ENCODE results near the gene SLC22A12.

Gene SLC22A12

DNA sequence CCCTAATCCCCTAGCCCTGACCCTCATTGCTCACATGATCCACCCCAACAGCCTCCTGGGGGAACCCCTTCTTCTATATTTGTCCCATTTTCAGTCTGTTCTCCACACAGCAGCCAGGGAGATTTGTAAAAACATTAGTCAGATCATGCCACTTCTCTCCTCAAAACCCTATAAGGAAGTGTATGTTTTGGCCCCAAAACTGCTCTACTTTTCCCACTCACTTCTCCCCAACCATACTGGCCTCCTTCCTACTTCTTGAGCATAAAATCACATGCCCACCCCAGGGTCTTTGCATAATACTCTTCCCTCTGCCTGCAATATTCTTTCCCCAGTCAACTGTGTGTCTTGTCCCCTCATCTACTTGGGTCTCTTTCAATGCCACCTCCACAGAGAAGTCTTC, 4.7 kb upstream of the SLC22A12 start:
- Mint-ChIP-seq H3K4me3 (no peak overlapping the region), H3K27me3 (ENCODE audit: low read depth, poor library complexity) (peaks cover 39% of the 10 kb centered on the region), H3K9me3 (peaks cover 18% of the 10 kb centered on the region), H3K27ac (no peak overlapping the region), H3K36me3 (ENCODE audit: low read depth) (no peaks in the 10 kb centered on the region), H3K4me1 (peaks cover 9% of the 10 kb centered on the region)
- no peak for TF ChIP-seq CTCF (IDR thresholded peaks at IDR 0.05)
- no peak for DNase-seq

DNA sequence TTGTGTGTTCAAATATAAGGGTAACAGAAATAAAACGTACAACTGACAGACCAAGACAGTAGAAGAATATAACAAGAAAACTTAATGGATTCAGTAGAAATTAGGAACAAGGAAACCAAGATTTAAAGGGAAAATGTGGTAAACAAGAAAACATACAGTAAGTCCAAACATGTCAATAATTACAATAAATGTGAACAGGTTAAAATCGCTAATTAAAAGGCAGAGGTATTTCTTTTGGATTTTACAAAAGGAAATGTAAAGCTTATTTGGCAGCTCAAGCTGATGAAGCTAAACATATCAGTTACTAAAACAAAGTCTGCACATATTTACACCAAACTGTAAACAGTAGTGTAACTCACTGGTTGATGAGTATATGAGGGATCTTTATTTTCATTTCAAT, 2.3 kb upstream of the SLC22A12 start:
- H3K27me3 Mint-ChIP-seq (ENCODE audit: low read depth, poor library complexity), result peaks cover 35% of the 10 kb centered on the region
- peaks cover 18% of the 10 kb centered on the region for H3K9me3 Mint-ChIP-seq
- DNase-seq, result no peak
- no peak overlapping the region for H3K4me3 Mint-ChIP-seq
- peaks cover 8% of the 10 kb centered on the region for H3K4me1 Mint-ChIP-seq
- H3K27ac Mint-ChIP-seq, result no peak overlapping the region
- H3K36me3 Mint-ChIP-seq (ENCODE audit: low read depth), result no peaks in the 10 kb centered on the region
- TF ChIP-seq CTCF (IDR thresholded peaks at IDR 0.05), result no peak

DNA sequence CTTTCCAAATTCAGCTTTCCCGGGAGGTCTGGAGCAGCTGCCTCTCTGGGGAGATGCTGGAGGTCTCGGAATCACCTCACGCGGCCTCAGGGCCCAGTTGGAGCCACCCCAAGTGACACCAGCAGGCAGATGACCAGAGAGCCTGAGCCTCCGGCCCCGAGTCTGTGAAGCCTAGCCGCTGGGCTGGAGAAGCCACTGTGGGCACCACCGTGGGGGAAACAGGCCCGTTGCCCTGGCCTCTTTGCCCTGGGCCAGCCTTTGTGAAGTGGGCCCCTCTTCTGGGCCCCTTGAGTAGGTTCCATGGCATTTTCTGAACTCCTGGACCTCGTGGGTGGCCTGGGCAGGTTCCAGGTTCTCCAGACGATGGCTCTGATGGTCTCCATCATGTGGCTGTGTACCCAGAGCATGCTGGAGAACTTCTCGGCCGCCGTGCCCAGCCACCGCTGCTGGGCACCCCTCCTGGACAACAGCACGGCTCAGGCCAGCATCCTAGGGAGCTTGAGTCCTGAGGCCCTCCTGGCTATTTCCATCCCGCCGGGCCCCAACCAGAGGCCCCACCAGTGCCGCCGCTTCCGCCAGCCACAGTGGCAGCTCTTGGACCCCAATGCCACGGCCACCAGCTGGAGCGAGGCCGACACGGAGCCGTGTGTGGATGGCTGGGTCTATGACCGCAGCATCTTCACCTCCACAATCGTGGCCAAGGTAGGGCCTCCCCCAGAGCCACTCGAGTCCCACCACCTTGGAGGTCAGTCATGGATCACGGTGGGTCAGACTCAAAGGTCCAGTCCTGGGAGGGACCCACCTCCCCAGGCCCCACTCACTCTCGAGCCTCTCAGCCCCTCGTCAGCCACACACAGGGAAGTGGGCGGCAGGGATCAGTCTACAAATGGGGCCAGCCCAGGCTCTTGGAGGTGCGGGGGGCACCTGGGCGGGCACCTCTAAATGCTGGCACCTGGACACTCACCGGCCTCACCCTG, 525 bp downstream of the SLC22A12 start:
- H3K4me1 Mint-ChIP-seq, result no peaks in the 10 kb centered on the region
- no peaks in the 10 kb centered on the region for H3K36me3 Mint-ChIP-seq (ENCODE audit: low read depth)
- H3K27me3 Mint-ChIP-seq (ENCODE audit: low read depth, poor library complexity), result peaks cover 22% of the 10 kb centered on the region
- H3K9me3 Mint-ChIP-seq, result peaks cover 18% of the 10 kb centered on the region
- no peak for TF ChIP-seq CTCF (IDR thresholded peaks at IDR 0.05)
- H3K27ac Mint-ChIP-seq, result no peak overlapping the region
- no peak for DNase-seq
- no peak overlapping the region for H3K4me3 Mint-ChIP-seq

GRCh38 chr11:64592234-64592615, 1.2 kb downstream of the SLC22A12 start:
- Mint-ChIP-seq H3K4me1 (no peaks in the 10 kb centered on the region), H3K4me3 (no peak overlapping the region), H3K9me3 (peaks cover 17% of the 10 kb centered on the region), H3K27ac (no peak overlapping the region), H3K27me3 (ENCODE audit: low read depth, poor library complexity) (peaks cover 22% of the 10 kb centered on the region), H3K36me3 (ENCODE audit: low read depth) (no peaks in the 10 kb centered on the region)
- no peak for TF ChIP-seq CTCF (IDR thresholded peaks at IDR 0.05)
- DNase-seq, result no peak

DNA sequence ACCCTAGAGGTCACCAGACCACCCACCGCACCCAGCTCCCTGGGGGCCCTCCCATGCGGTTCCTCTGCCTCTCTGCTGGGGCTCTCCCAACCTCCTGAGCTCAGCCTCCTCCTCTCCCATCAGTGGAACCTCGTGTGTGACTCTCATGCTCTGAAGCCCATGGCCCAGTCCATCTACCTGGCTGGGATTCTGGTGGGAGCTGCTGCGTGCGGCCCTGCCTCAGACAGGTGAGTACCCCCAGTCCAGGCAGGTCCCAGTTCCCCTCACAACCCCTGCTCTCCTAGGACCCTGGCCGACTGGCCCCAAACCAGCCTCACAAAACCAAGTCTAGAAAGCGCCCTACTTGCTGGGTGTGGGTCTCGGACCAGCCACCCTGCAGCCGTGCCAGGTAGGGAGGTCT, 1.6 kb downstream of the SLC22A12 start:
- Mint-ChIP-seq H3K9me3 (peaks cover 12% of the 10 kb centered on the region), H3K36me3 (ENCODE audit: low read depth) (no peaks in the 10 kb centered on the region), H3K27ac (no peak overlapping the region), H3K4me3 (no peak overlapping the region), H3K27me3 (ENCODE audit: low read depth, poor library complexity) (peaks cover 19% of the 10 kb centered on the region), H3K4me1 (no peaks in the 10 kb centered on the region)
- DNase-seq, result no peak
- no peak for TF ChIP-seq CTCF (IDR thresholded peaks at IDR 0.05)
